HG02571 (cell line): ENCODE results near the gene DDX31.

Experiments
- ATAC-seq: cut with Tn5 transposase; IDR thresholded peaks from one replicate; pipeline ENCODE4 v1.9.1; 2021; ENCODE audit warnings: mild to moderate bottlenecking, moderate library complexity; ENCODE audit not compliant: unreplicated experiment

DDX31 gene

DNA sequence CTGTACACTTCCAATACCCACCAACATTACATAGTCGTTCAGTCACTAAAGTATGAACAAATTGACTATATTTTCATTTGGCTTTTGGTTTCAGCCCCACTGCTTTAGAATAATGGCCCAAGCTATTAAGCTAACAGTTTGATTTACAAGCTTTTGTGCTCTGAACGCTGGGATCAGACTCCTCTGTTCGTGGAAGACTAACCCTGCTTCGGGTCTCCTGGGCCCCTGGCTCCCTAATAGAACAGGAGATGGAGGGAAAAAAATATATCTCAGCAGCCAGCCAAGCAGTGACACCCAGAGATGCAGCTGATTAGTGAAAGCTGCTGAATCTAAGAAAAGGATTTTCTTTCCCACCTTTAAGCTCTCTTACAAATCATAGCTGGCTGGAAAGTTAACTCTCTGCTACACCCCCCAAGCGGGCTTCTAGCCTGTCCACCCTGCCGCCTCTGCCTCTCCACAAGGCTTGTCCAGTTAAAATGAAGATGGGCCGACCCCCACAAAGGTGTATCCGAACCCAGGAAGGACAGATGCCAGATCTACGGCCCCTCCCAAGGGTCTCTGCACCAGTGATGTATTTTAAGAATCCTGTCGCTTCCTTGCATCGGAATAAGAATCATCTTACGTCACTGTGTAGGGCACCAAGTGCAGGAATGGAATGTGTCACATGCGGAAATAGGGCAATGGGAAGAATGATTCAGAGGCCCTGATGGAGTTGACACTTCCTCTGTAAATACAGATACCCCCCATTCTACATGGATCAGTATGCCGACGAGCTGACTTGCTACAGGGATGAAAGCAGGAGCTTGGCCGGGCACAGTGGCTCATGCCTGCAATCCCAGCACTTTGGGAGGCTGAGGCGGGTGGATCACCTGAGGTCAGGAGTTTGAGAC, 120.8 kb downstream of the DDX31 start:
- ATAC-seq, result no peak

DNA sequence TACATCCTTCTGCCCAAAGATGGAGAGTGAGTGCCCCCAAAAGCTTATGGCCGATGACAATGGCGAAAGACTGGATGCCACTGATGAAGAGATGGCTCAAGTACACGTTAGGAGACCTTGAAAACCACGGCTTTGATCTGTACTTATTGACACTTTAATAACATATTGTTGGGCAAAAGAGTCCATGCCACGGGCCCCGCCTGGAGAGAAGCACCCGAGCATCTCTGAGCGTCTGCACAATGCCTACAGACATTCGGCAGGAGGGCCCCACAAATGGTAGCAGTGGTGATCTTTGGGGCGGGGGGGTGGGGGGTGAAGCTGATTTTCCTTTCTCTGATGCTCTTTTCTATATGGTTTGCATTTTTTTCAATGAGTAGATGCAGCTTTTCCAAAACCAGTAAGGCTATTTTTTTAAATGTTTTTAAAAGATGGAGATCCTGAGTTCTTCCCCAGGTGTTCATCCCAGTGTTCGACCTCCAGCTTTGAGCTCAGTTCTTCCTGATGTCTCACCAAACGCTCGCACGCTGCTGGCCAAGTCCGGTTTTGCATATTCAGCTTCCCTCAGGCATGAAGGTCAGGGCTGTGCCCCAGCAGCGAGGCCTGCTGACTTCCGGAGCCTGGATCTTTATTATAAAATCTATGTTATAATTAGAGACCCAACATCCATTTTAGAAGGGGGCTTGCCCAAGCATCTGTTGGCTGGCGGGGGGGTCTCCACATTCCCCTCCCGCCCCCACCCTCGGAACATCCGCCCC, 121.6 kb downstream of the DDX31 start:
- no peak for ATAC-seq

DNA sequence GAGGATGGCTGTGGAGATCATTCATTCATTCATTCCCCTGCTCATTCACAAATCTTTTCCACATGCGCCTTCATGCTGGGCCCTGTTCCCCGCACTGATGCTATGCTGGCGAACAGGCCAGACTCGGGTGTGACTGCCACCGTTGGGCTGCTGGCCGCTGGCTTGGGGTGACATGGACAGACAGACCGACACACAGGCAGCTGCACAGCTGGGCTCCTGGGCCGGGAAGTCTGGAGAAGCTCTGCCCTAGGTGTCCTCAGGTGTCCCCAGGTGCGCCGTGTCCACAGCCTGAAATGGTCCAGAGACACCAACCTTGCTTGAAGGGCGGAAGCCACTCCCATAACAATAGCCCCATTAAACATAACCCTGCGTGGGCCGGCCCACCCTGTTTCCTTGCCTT, 122.3 kb downstream of the DDX31 start:
- ATAC-seq, result no peak

GRCh38 chr9:132547052-132547431, 122.7 kb downstream of the DDX31 start:
- ATAC-seq, result no peak

DNA sequence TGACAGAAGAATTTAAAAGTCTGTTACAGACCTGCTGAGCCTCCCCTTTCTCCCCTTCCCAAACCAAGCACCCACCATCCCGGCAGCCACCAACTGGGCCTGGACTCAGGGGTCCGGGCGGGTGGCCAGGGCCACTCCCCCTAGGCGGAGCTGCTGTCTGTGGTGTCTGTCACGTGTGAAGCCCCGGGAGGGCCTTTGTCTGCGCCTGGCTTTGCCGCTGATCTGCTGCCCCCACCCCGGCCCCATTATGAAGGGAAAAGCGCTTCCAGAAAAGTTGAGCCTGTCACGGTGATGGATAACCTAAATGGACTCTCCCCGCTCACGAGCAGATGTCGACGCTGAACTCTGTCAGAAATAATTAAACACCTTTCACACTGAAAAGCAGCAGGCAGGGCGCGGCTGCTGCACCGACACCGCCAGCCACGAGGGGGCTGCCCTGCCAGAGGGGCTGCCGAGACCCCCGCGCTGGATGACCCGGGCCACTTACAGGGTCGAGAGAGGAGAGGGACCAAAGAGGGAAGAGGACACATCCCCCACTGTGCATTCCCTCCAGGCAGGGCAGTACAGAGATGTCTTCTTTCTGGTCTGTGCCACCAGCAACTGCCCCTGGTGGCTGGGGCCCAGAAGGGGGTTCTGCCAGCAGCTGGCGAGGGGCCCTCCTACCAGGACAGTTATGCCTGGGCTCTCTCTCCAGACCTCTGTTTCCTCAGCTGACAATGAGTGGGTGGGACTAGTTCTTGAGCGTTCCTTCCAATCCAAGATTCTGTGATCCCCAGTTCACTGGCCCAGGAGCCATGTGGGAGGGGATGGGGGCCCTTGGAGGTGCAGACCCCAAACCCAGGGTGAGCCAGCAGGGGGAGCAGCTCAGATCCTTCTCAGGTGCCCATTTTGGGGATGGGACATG, 123.4 kb downstream of the DDX31 start:
- ATAC-seq, result no peak

GRCh38 chr9:132545578-132545977, 124.2 kb downstream of the DDX31 start:
- no peak for ATAC-seq

DNA sequence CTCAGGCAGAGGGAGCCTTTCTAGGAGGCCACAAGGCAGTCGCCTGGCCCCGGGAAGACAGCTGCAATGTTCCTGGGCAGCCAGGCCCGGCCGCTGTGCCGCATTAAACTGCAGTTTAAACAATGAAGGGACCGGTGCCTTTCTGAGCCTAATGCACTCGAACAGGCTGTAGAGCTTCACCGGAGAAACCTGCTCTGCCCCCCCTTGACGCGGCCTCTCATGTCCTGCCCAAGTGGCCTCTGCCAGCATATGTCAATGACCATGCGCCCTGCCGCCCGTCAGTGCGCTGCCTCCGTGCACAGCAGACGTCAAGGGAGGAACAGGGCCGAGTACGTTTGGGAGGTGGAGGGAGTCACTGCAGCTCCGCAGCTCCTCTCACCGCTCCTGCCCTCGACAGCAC, 125.8 kb downstream of the DDX31 start:
- no peak for ATAC-seq

DNA sequence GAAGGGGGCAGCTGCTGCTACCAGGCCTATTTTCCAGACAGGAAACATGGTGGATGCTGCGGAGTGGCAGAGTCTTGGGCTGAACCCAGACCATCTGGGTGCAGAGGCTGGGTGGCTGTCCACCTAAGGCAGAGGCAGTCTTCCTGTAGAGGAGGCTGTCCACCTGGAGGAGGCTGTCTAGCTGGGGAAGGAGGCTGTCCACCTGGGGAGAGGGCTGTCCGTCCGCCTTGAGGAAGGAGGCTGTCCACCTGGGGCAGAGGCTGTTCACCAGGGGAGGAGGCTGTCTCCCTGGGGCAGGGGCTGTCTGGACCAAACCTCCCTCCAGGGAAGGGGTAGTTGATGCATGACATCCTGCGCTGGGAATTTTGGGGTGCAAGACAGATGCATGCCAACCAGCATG, 126.5 kb downstream of the DDX31 start:
- no peak for ATAC-seq
